ENCODE measurements around the gene NEO1.

NEO1 gene

GRCh38 chr15:73082812-73083211 is 30.5 kb downstream of the NEO1 start:
- no peak overlapping the region for H3K4me3 ChIP-seq (ENCODE audit: low read length)
- no peak for TF ChIP-seq CTCF (IDR thresholded peaks at IDR 0.05; ENCODE audit: insufficient read depth, low read depth, low read length, missing control alignments)
- DNase-seq (ENCODE audit: low read depth), result no peak

- no peak overlapping the region for H3K4me3 ChIP-seq (ENCODE audit: low read length)
- DNase-seq (ENCODE audit: low read depth), result no peak
- no peak for TF ChIP-seq CTCF (IDR thresholded peaks at IDR 0.05; ENCODE audit: insufficient read depth, low read depth, low read length, missing control alignments)
Measured at GRCh38 chr15:73087098-73087497, 34.8 kb downstream of the NEO1 start.

- no peak for TF ChIP-seq CTCF (IDR thresholded peaks at IDR 0.05; ENCODE audit: insufficient read depth, low read depth, low read length, missing control alignments)
- no peak for DNase-seq (ENCODE audit: low read depth)
Measured at GRCh38 chr15:73105064-73105463, 52.8 kb downstream of the NEO1 start.

GRCh38 chr15:73108676-73109075 is 56.4 kb downstream of the NEO1 start:
- TF ChIP-seq CTCF (IDR thresholded peaks at IDR 0.05; ENCODE audit: insufficient read depth, low read depth, low read length, missing control alignments), result no peak
- no peak for DNase-seq (ENCODE audit: low read depth)
- H3K4me3 ChIP-seq (ENCODE audit: low read length), result no peak overlapping the region

More at GRCh38 chr15:73105064-73105463, 52.8 kb downstream of the NEO1 start:
- no peak overlapping the region for H3K4me3 ChIP-seq (ENCODE audit: low read length)

- no peak overlapping the region for H3K4me3 ChIP-seq (ENCODE audit: low read length)
- no peak for DNase-seq (ENCODE audit: low read depth)
- no peak for TF ChIP-seq CTCF (IDR thresholded peaks at IDR 0.05; ENCODE audit: insufficient read depth, low read depth, low read length, missing control alignments)
Measured at GRCh38 chr15:73109765-73110164, 57.5 kb downstream of the NEO1 start.

GRCh38 chr15:73110201-73110600 is 57.9 kb downstream of the NEO1 start:
- no peak overlapping the region for H3K4me3 ChIP-seq (ENCODE audit: low read length)
- TF ChIP-seq CTCF (IDR thresholded peaks at IDR 0.05; ENCODE audit: insufficient read depth, low read depth, low read length, missing control alignments), result no peak
- no peak for DNase-seq (ENCODE audit: low read depth)

GRCh38 chr15:73114064-73114463 is 61.8 kb downstream of the NEO1 start:
- TF ChIP-seq CTCF (IDR thresholded peaks at IDR 0.05; ENCODE audit: insufficient read depth, low read depth, low read length, missing control alignments), result no peak
- no peak overlapping the region for H3K4me3 ChIP-seq (ENCODE audit: low read length)
- DNase-seq (ENCODE audit: low read depth), result no peak

Data from epithelial cell of esophagus (primary cell).